Body of pancreas (tissue), 4 donors: ENCODE measurements around the gene CLDN2.

Experiments used
- POLR2A ChIP-seq, 3 donors: fragments of 450-650 bp; IDR thresholded peaks; one replicate each; pipeline ENCODE4 v1.6.1; 2016; ENCODE audit warnings: antibody characterized with exemption in 3 of 3, mild to moderate bottlenecking in 2 of 3
- TF ChIP-seq, protein P1 (sequence below), 7 experiments: fragments of 450-650 bp in 4 of 7; fragments of 200-600 bp in 3 of 7; sonication (generic) in 3 of 7; IDR thresholded peaks; one replicate each; pipeline ENCODE4 v1.5.1; 2016 to 2019; ENCODE audit warnings: antibody characterized with exemption in 7 of 7

DNA sequence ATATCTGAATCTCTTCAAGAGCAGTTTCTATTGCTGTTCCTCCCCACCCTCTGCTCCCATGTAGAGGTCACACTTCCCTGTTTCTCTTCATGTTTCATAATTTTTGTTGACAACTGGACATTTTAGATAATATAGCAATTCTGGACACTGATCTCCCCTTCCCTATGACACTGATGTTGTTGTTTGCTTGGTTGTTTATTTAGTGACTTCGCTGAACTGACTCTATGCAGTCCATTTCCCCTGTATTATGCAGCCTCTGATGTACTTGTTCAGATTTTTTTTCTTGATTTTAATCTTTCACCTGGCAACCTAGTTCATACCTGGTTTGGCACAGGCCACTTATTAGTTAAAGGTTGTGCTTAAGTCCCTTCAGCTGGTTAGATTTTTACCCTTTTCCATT is 29.2 kb downstream of the CLDN2 start:
- TF ChIP-seq, protein P1, sequence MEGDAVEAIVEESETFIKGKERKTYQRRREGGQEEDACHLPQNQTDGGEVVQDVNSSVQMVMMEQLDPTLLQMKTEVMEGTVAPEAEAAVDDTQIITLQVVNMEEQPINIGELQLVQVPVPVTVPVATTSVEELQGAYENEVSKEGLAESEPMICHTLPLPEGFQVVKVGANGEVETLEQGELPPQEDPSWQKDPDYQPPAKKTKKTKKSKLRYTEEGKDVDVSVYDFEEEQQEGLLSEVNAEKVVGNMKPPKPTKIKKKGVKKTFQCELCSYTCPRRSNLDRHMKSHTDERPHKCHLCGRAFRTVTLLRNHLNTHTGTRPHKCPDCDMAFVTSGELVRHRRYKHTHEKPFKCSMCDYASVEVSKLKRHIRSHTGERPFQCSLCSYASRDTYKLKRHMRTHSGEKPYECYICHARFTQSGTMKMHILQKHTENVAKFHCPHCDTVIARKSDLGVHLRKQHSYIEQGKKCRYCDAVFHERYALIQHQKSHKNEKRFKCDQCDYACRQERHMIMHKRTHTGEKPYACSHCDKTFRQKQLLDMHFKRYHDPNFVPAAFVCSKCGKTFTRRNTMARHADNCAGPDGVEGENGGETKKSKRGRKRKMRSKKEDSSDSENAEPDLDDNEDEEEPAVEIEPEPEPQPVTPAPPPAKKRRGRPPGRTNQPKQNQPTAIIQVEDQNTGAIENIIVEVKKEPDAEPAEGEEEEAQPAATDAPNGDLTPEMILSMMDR (IDR thresholded peaks at IDR 0.05), result no peak
- TF ChIP-seq POLR2A (IDR thresholded peaks at IDR 0.05), result no peak
